Measurements from ENCODE around the gene SAMHD1.
"Not testable (repeated sequence)": the region's sequence is repeated elsewhere in the genome, so short reads cannot be mapped to it uniquely, and the experiment has no call there.

The SAMHD1 gene

DNA sequence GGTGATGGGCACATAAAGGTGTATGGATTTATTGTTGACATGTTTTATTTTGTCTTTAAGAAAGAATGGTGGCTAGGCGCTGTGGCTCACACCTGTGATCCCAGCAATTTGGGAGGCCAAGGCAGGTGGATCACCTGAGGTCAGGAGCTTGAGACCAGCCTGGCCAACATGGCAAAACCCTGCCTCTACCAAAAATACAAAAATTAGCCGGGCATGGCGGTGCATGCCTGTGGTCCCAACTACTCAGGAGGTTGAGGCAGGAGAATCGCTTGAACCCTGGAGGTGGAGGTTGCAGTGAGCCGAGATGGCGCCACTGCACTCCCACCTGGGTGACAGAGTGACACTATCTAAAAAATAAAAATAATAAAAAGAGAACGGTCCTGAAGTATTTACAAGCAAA lies 45.4 kb downstream of the SAMHD1 start:
- not testable (repeated sequence) for FAIRE-seq

DNA sequence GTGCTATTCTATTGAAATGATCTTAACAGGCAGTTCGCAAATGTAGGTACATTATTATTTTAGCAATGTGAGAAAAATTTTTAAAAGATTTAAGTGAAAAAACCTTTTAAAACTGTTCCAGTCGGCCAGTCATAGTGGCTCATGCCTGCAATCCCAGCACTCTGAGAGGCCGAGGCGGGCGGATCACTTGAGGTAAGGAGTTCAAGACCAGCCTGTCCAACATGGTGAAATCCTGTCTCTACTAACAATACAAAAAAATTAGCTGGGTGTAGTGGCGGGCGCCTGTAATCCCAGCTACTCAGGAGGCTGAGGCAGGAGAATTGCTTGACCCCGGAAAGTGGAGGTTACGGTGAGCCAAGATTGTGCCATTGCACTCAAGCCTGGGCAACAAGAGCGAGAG lies 45.9 kb downstream of the SAMHD1 start:
- FAIRE-seq: not testable (repeated sequence)

DNA sequence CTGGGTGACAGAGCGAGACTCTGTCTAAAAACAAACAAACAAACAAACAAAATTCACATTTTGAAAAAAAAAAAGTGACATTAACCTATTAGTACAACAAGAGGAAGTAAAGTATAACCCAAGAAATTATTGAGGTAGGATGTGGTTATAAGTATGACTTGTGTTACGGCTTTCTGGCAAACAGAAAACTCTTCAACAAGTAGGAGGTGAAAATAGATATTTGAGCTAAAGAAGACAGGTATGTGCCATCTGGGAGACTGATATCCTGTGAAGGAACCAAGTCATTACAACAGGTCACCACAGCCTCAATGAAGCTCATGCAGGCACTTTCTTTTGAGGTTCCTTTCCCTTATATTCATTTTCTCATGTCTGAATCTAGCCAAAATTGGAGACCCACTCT lies 46.8 kb downstream of the SAMHD1 start:
- FAIRE-seq: no peak

DNA sequence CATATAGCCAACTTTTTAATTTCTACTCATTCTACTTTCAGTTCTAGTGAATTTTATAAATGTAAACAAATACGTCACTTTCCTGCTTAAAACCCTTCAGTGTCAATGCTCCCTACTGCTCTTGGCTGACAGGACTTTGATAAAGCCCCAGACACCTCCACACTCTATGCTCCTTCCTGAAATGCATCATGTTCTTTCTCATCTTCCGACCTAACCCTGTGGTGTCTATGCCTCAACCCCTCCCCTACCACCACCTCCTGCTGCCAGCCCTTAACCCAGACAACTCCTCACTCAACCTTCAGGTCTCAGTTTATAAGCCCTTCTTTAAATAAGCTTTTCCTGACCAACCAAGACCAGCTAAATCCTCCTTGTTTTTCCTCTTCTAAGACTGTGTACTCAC lies 56.5 kb downstream of the SAMHD1 start:
- no peak for FAIRE-seq

DNA sequence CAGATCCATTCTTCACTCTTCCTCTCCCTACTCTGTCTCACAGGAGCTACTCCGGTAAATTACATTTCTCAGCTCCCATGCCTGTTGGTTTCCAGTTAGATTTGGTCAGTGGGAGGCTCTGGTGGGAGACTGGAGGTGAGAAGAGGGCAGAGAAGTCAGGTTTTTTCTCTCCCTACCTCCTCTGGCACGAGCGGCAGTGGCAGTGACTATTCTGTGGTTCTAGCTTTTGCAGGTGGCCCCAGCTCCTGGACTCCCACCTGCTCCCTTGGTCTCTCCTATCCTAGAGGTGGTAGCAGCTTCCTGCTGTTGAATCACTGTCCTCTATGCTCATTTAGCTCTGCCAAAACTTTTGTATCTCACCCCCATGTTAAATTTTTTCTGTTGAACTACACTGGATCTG lies 57.7 kb downstream of the SAMHD1 start:
- FAIRE-seq: no peak

DNA sequence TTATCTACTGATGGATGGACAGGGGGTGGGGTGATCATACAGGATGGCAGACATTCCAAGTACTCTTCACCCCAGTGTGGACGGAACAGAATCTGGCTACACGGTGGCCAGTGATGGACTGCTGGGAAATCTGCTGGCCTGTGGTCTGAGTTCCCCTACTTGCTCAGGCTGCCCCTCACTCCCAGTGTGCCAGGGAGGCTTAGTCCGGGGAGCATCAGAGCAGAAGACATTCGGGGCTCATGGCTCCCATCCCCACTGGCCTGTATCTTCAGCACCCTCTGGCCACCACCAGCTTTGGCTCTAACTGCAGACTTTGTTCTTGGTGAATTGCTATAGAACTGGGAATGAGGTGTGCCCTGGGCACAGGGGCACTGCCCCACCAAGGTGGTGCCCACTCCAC lies 60.3 kb downstream of the SAMHD1 start:
- no peak for FAIRE-seq

DNA sequence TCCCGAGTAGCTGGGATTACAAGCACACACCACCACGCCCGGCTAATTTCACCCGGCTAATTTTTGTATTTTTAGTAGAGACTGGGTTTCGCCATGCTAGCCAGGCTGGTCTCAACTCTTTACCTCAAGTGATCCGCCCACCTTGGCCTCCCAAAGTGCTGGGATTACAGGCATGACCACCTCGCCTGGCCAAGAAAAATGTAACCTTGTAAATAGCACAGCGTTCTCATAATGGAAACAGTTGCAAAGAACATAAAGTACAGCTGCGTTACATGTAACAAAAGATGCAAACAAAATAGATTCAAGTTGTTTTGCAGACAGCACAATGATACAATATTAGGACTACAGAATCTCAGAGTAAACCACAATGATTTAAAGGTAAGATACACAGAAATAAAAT lies 60.9 kb downstream of the SAMHD1 start:
- FAIRE-seq: no peak

DNA sequence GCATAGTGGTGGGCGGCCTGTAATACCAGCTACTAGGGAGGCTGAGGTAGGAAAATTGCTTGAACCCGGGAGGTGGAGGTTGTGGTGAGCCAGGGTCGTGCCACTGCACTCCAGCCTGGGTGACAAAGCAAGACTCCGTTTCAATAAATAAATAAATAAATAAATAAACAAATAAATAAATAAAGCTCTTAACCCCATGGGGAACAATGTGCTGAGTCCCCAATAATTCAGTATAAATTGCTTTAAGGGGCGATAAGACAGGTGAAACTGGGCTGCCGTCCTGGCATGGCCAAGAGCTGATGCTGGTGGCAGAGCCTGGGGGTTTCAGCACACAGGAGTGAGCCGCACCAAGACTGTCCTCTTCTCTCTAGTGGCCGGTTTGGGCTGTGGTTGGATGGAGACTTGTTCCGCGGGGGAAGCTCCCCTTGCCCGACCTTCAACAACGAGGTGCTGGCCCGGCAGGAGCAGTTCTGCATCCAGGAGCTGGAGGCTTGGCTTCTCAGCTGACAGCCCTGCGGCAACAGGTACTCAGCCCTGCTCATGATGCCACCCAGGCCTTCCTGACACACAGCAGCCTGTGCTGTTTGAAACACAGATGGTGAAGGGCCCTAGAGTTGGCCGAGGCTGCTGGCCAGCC lies 62.5 kb downstream of the SAMHD1 start:
- FAIRE-seq: no peak

DNA sequence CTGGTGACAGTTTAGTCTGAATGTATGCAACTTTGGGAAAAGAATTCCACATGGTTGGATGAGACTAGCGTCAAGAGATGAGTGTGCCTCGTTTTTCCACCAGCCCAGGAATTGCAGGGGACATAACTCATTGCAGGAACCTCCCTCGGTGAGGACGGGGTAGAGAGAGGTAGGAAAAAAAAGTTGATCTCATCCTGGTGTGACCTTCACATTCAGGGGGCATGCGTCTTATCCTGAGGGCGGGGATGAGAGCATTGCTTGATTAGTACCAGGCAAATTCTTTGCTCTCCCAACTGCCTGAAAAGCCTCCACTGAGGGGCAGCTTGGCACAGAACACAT lies 63.8 kb downstream of the SAMHD1 start:
- FAIRE-seq: no peak

DNA sequence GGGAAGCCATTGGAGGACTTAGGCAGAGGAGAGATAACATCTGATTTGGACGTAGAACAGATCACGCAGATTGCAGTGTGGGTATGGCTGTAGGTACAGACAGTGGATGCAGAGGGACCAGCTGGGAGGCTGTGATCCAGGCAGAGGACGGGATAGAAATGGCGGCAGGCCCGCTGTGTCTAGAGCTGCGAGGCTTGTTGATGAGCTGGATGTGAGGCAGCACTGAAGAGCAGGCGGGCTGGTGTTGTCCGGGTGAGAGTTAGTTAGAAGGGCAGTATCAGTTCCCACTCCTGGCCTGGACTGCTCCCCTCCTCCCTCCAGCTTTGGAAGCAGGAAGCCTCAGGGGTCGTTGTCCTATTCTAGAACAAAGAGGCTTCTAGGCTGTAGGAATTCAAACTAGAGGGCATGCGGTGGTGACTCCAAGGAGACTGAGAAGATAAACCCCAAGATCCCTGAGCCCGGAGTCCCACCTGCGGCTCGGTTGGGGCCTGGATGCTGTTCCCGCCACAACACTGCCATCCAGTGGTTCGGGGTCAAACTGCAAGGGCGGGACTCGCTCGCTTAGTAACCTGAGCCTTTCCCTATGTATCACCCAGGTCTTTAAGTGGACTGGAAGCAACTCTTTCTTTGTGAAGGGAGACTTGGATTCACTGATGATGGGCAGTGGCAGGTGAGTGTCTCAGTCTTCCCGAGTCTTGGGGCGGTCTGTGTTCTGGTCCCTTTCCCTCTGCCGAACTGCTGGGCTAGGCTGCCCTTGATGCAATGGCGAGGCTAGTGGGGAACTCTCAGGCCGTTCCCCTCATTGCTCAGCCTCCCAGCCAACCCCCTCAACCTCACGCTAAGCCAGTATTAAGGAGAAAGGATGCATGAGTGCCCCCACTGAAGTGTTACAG lies 64.4 kb downstream of the SAMHD1 start:
- no peak for FAIRE-seq

DNA sequence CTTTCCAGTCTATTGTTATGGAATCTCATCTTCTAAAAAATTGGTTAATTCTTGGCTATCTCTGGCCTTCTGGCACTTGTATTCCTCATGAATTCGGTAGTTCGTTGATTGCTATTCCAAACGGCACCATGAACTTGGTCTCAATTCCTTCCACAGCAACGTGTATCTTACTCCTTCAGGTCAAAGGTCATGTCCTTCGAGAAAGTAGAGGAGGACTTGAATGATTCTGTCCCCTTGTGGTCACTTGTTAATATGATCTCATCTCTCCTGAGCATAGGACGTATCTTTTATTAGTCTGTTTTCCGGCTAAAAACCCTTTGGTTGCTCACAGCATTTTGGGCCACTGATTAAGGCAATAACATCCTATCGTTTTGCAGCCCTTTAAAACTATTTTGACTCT lies 66.2 kb downstream of the SAMHD1 start:
- no peak for FAIRE-seq

DNA sequence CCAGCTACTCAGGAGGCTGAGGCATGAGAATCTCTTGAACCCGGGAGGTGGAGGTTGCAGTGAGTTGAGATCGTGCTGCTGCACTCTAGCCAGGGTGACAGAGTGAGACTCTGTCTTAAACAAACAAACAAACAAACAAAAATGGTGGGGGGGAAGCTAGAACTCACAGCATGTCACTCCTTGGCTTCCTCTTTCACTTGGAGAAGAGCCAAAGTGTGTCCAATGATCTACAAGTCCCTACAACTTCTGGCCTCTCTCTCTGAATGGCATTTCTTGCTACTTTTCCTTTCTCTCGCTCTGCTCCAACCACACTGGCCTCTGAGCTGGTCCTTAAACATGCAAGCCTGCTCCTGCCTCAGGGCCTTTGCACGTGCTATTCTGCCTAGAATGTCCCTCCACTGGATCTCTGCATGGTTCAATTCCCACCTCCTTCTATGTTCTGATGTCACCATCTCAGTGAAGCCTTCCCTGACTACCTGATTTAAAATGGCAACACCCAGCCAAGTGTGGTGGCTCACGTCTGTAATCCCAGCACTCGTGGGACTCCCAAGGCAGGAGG lies 67.5 kb downstream of the SAMHD1 start:
- FAIRE-seq: no peak

DNA sequence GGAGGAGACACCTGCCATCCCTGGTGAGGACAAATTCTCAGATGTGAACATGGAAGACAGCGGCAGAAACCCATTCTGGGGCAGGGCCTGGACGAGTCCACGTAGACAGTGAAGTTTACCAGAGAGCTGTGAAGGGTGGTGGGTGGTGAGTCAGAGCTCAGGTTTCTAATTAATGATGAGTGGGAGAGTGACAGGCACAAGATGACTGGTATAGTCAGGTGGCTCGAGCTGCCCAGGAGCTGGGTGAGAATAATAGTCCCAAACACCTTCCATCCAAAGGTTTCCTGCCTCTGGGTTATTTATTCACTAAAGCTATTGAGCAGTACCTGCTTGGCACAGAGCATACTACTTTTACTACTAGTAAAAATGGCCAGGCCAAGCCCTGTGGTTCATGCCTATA lies 69.6 kb downstream of the SAMHD1 start:
- no peak for FAIRE-seq

DNA sequence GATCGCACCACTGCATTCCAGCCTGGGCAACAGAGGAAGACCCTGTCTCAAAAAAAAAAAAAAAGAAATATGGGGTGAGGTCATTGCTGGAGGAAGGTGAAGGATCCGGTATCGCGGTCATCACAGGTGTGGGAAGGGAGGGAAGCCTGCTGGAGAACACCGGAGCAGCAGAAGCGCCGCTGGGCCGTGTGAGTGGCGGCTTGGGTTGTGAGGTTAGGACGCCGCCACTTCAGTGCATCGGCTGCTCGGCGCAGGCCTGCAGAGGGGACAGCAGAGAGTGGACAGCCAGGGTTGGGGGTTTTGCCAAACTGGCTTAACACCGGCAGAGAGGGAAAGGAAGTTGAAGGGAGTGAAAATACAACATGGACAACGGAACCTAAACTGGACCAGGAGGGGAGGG lies 70.2 kb downstream of the SAMHD1 start:
- no peak for FAIRE-seq

DNA sequence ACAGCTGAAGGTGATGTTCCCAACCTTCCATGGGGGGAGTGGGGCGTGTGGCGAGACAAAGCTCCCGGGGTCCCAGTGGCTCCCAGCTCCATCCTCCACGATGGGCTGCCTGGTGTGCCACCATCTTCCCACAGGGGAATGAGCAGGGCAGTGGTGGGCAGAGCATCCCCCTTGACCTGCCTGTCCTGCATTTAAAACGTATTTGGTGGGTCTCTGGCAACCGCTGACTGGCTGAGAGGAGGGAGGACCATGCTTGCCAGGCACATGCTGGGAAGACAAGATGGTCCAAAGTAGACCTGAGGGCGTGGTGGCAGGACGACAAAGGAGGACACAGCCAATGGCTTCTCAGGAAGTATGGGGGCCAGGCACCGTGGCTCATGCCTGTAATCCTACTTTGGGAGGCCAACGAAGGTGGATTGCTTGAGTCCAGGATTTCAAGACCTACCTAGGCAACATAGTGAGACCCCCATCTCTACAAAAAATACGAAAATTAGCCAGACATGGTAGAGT lies 70.7 kb downstream of the SAMHD1 start:
- no peak for FAIRE-seq

DNA sequence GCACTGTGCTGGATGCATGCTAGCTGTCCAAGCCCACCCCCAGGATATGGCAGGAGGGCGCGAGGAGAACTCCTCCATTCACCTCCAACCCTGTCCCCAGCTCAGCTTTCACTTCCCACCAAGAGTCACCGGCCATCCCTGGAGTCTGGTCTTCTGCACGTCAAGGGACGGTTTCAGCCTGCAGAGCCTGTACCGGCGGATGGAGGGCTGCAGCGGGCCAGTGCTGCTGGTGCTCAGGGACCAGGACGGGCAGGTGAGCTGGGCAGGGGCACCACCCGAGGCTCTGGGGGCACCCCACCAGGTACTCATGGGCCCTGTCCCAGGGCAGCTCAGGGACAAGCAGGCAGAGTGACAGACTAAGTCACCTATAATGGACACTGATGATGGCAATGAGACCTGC lies 72.6 kb downstream of the SAMHD1 start:
- no peak for FAIRE-seq

DNA sequence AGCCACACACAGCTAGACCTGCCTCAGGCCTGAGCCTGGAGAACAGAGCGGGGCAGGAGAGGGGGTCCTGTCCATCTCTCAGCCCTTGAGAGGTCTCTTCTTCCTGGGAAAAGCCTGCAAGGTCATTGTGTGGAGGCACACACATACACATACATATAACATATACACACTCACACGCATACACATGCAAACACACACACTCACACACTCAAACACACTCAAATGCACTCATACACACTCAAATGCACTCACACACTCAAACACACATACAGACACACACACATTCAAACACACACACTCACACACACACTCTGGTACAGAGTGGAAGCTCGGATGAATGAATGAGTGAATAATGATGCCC lies 75.1 kb downstream of the SAMHD1 start:
- no peak for FAIRE-seq

DNA sequence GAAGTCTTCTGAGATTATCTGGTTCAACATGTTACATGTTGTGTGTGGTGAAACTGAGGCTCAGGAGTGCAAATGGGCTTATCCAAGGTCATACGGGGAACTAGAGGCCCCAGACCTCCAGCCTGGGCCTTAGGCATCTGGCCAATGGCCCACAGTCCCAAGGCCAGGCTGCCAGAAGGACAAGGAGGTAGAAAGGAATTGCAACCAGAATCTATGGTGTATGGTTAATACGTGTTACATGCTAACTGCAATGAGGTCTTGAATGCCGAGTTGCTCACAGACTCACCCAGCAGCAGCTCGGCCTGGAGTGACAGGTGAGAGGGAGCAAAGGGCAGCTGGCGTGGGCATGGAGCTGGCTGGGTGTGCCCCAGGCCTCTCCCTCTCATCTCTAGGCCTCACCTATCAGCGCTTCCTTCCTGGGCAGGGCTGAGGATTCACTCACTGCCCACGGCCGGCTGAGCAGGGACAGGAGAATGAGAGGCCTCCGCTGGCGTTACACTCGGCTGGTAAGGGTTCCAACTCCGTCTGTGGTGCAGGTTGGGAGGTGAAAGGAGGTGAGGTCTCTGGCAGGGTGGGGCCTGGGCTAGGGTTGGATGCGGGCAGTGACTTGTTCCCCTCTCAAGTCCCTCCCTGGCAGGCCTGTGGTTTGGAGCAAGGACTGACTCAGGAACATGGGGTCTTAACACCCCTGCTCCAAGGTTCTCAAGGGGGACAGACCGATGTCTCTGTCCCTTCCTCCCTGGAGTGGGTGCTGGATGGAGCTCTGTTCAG lies 75.6 kb downstream of the SAMHD1 start, which contains the start of gene TLDC2:
TLDC2 (plus strand) TSS at position 437 of the 771 bp plus-strand sequence; CDS start at position 474, 37 bp downstream.
- FAIRE-seq: no peak

DNA sequence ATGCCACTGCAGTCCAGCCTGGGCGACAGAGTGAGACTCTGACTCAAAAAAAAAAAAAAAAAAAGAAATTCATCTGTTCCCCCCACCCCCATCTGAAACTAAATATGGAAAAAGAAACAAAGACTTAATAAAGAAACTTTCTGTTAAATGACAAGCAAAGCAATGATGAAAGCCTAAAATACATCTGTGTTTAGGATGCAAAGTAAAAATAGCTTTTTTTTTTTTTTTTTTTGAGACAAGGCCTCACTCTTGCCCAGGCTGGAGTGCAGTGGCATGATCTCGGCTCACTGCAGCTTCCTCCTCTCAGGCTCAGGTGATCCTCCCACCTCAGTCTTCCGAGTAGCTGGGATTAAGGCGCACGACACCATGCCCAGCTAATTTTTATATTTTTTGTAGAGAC lies 76.4 kb downstream of the SAMHD1 start:
- not testable (repeated sequence) for FAIRE-seq

DNA sequence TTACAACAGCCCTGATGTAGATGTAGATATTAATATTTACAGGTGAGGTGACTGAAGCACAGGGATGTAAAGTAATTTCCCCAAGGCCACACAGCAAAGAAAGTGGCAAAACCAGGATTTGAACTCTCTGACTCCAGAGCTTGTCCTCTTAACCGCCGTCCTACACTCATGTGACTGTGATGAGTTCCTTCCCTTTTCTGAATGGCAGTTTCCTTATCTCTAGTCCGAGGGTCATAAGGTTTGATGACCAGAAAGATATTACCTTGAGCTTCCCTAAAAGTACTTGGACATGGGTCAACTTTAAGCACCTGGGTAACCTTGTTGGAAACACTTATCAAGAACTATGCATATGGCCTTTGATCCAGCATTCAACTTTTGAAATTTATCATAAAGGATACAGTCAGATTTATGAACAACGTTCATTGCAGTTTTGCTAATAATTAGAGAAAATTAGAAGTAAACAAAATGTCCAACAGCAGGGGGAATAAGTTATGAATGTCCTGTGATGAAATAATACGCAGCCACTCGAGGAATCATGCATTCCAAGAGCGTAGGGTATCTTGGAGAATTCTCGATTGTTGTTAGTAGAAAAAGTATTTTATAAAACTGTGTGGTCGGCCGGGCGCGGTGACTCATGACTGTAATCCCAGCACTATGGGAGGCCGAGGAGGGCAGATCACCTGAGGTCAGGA lies 77.9 kb downstream of the SAMHD1 start:
- FAIRE-seq: no peak

DNA sequence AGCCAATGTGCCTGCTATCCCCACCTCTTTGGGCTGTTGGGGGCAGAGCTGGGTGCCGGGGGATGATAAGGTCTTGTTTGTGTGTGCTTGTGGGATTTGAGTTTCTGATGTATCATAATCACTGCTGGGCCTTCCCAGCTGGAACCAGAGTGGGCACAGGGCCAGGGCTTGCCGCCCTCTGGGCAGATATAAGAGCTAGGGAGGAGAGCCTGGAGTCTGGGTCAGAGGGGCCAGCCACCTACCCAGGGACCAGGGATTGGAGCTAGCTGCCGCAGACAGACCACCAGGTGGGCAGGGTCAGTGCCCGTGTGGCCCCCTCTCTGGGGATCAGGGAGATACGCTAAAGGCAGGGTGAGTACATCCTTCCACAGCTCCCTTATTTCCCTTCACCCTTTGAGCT lies 78.7 kb downstream of the SAMHD1 start:
- no peak for FAIRE-seq
